Measurements from ENCODE around the gene GRIK1.

GRIK1 gene

GRCh38 chr21:29678626-29679025, 261.2 kb downstream of the GRIK1 start:
- in situ Hi-C loops (cut with MboI; ENCODE audit: low sequenced_read_pairs), result no loop called here

- in situ Hi-C loops (cut with MboI; ENCODE audit: low sequenced_read_pairs), result no loop called here
These were observed 262.5 kb downstream of the GRIK1 start for GRCh38 chr21:29677326-29677725.

GRCh38 chr21:29676395-29676794, 263.4 kb downstream of the GRIK1 start:
- in situ Hi-C loops (cut with MboI; ENCODE audit: low sequenced_read_pairs), result no loop called here

- in situ Hi-C loops (cut with MboI; ENCODE audit: low sequenced_read_pairs), result no loop called here
These were observed 264.3 kb downstream of the GRIK1 start for GRCh38 chr21:29675451-29675850.

GRCh38 chr21:29674343-29674742, 265.5 kb downstream of the GRIK1 start:
- in situ Hi-C loops (cut with MboI; ENCODE audit: low sequenced_read_pairs), result no loop called here

GRCh38 chr21:29673096-29673610, 266.6 kb downstream of the GRIK1 start:
- in situ Hi-C loops (cut with MboI; ENCODE audit: low sequenced_read_pairs), result no loop called here

GRCh38 chr21:29671728-29672127, 268.1 kb downstream of the GRIK1 start:
- in situ Hi-C loops (cut with MboI; ENCODE audit: low sequenced_read_pairs), result no loop called here

GRCh38 chr21:29670228-29670627, 269.6 kb downstream of the GRIK1 start:
- in situ Hi-C loops (cut with MboI; ENCODE audit: low sequenced_read_pairs), result no loop called here

GRCh38 chr21:29669416-29669815, 270.4 kb downstream of the GRIK1 start:
- in situ Hi-C loops (cut with MboI; ENCODE audit: low sequenced_read_pairs), result no loop called here

- in situ Hi-C loops (cut with MboI; ENCODE audit: low sequenced_read_pairs), result no loop called here
These were observed 272.1 kb downstream of the GRIK1 start for GRCh38 chr21:29667651-29668050.

- in situ Hi-C loops (cut with MboI; ENCODE audit: low sequenced_read_pairs), result no loop called here
These were observed 275.2 kb downstream of the GRIK1 start for GRCh38 chr21:29664615-29665014.

- in situ Hi-C loops (cut with MboI; ENCODE audit: low sequenced_read_pairs), result no loop called here
These were observed 277.9 kb downstream of the GRIK1 start for GRCh38 chr21:29661672-29662442.

GRCh38 chr21:29660047-29660720, 279.6 kb downstream of the GRIK1 start:
- in situ Hi-C loops (cut with MboI; ENCODE audit: low sequenced_read_pairs), result no loop called here

- in situ Hi-C loops (cut with MboI; ENCODE audit: low sequenced_read_pairs), result no loop called here
These were observed 280.9 kb downstream of the GRIK1 start for GRCh38 chr21:29658934-29659203.

- in situ Hi-C loops (cut with MboI; ENCODE audit: low sequenced_read_pairs), result no loop called here
These were observed 281.4 kb downstream of the GRIK1 start for GRCh38 chr21:29658177-29658933.

GRCh38 chr21:29657240-29657989, 282.4 kb downstream of the GRIK1 start:
- in situ Hi-C loops (cut with MboI; ENCODE audit: low sequenced_read_pairs), result no loop called here

- in situ Hi-C loops (cut with MboI; ENCODE audit: low sequenced_read_pairs), result no loop called here
These were observed 283.1 kb downstream of the GRIK1 start for GRCh38 chr21:29656504-29657239.

GRCh38 chr21:29655577-29655976, 284.2 kb downstream of the GRIK1 start:
- in situ Hi-C loops (cut with MboI; ENCODE audit: low sequenced_read_pairs), result no loop called here

- in situ Hi-C loops (cut with MboI; ENCODE audit: low sequenced_read_pairs), result no loop called here
These were observed 284.9 kb downstream of the GRIK1 start for GRCh38 chr21:29654855-29655254.

- in situ Hi-C loops (cut with MboI; ENCODE audit: low sequenced_read_pairs), result no loop called here
These were observed 285.6 kb downstream of the GRIK1 start for GRCh38 chr21:29654203-29654602.
